SK-N-MC (cell line): ENCODE measurements around the gene COL20A1.

Source experiments
- EZH2 ChIP-seq: fragments of 200-600 bp; sonication (generic); IDR thresholded peaks from one replicate; pipeline ENCODE4 v1.6.1; 2017; ENCODE audit warnings: antibody characterized with exemption
- FOXP2 ChIP-seq: optimal IDR thresholded peaks from 2 replicates; pipeline ENCODE3; 2011; ENCODE audit warnings: mild to moderate bottlenecking, moderate library complexity; ENCODE audit not compliant: insufficient read depth; ENCODE audit errors: extremely low read length, control extremely low read depth
- POLR2AphosphoS5 ChIP-seq: IDR thresholded peaks from 2 replicates; pipeline ENCODE4 v1.6.1; 2012; ENCODE audit warnings: mild to moderate bottlenecking, low read depth, low read length, borderline replicate concordance

GRCh38 chr20:63320616-63321147 lies 27.7 kb downstream of the COL20A1 start:
- TF ChIP-seq POLR2AphosphoS5 (no peak), FOXP2 (no peak), EZH2 (no peak)
